ENCODE data around the gene EIF4E3. TPM values are rescaled to one million over a fixed set of nuclear protein-coding genes. Genes with fewer than 3 reads are reported as not detected.

Gene EIF4E3
- total RNA-seq, 6 donors from 2014 or later = 7.3 to 40.2 (median 21.2) TPM

DNA sequence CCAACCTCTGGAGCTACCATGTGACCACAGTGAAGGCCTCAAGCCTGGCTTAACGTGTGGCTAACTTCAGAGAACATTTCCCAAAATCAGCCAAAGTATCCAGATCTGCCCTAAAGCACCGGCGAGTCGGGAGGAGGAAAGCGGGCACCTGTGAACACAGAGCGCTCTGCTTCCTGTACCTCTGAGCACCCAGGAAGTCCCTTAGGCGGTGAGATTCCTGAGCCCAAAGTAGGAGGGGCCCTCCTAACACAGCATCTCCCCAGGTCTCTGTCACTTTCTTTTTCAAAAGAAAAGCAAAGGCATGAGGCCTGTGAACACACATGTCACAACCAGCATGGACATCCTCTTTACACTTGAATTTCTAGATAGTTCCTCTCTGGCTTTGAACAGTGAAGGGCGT lies 944 bp upstream of the EIF4E3 start:
- Histone ChIP-seq H3K4me3 (peak overlapping the region in 3 of 4 donors; percentile 61 to 83 (median 66)), H3K27ac (peak overlapping the region in 3 of 4 donors; percentile 6 to 92 (median 73)), H3K36me3 (no peaks in the 10 kb centered on the region), H3K9me3 (no peaks in the 10 kb centered on the region), H3K4me1 (peaks cover 16 to 43% (median 33%) of the 10 kb centered on the region in 4 donors), H3K27me3 (no peaks in the 10 kb centered on the region)
- ATAC-seq (ENCODE audit: low FRiP score in 2 of 2) (no peak), DNase-seq (no peak)
- TF ChIP-seq EP300 (IDR thresholded peaks at IDR 0.05) (no peak), POLR2A (IDR thresholded peaks at IDR 0.05) (no peak), POLR2AphosphoS5 (IDR thresholded peaks at IDR 0.05) (no peak)
- TF ChIP-seq, protein P1, sequence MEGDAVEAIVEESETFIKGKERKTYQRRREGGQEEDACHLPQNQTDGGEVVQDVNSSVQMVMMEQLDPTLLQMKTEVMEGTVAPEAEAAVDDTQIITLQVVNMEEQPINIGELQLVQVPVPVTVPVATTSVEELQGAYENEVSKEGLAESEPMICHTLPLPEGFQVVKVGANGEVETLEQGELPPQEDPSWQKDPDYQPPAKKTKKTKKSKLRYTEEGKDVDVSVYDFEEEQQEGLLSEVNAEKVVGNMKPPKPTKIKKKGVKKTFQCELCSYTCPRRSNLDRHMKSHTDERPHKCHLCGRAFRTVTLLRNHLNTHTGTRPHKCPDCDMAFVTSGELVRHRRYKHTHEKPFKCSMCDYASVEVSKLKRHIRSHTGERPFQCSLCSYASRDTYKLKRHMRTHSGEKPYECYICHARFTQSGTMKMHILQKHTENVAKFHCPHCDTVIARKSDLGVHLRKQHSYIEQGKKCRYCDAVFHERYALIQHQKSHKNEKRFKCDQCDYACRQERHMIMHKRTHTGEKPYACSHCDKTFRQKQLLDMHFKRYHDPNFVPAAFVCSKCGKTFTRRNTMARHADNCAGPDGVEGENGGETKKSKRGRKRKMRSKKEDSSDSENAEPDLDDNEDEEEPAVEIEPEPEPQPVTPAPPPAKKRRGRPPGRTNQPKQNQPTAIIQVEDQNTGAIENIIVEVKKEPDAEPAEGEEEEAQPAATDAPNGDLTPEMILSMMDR (IDR thresholded peaks at IDR 0.05) = no peak
- 74 to 87% methylated on average over 8 of the region's 8 CpGs for WGBS, 2 donors

DNA sequence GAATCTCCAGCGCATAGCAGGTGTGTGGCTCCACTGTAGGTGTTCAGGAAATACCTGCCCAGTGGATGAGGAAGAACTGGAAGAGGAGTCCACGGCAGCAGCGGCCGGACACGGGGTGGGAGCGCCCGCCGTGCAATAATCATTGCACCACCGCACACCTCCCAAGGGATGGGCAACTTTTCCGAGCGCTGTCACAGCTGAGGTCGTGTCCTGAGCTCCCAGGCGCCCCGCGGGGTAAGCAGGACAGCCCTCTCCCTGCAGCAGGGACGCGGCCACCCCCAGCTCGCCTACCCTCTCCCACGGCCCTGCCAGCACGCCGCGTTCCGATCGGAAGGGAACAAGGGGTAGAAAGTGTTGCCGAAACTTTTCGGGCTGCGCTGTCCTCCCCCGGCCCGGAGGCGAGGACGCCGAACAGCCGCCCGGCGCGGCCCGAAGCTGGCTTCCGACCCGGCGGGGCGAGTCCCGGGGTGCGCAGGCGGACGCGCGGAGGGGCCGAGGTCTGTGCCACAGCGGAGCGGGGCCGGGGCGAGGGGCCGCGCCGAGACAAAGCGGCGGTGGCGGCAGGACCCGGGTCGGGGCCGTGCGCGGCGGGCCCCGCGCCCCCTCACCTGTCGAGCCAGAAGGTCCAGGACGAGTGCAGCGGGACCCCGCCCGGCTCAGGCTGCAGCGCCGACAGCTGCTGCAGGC lies 475 bp downstream of the EIF4E3 start:
- H3K9me3 ChIP-seq = no peaks in the 10 kb centered on the region
- peak; percentile 51 to 91 for DNase-seq
- TF ChIP-seq, protein P1 (IDR thresholded peaks at IDR 0.05) = peak in 1 of 6 experiments; percentile 5
- TF ChIP-seq POLR2AphosphoS5 (IDR thresholded peaks at IDR 0.05) = peak; percentile 14 to 25
- peak in 1 of 4 donors; percentile 35 for TF ChIP-seq POLR2A (IDR thresholded peaks at IDR 0.05)
- no peak for TF ChIP-seq EP300 (IDR thresholded peaks at IDR 0.05)
- H3K27me3 ChIP-seq = no peaks in the 10 kb centered on the region
- H3K36me3 ChIP-seq = no peaks in the 10 kb centered on the region
- H3K4me3 ChIP-seq = peak overlapping the region; percentile 54 to 93 (median 74)
- peak; percentile 46 to 70 for ATAC-seq (ENCODE audit: low FRiP score in 2 of 2)
- peaks cover 13 to 38% (median 27%) of the 10 kb centered on the region in 4 donors for H3K4me1 ChIP-seq
- WGBS, 2 donors = 0 to 3% methylated on average over 6 to 21 of the region's 73 CpGs
- H3K27ac ChIP-seq = peak overlapping the region; percentile 79 to 91 (median 82)

DNA sequence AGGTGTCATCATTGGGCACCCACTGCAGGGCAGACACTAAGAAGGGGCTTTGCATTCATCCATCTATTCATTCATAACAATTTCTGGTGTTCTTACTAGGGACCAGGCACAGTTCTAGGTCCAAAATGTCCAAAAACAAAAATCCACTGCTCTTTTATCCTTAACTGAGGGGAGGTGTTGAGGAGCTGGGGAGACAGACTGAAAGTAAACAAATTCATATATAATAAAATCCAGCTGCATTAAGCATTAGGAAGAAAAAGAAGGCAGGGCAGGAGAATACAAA lies 1.1 kb downstream of the EIF4E3 start:
- no peaks in the 10 kb centered on the region for H3K27me3 ChIP-seq
- H3K27ac ChIP-seq = peak overlapping the region in 2 of 4 donors; percentile 83 to 91
- H3K36me3 ChIP-seq = no peaks in the 10 kb centered on the region
- peak overlapping the region; percentile 54 to 93 (median 74) for H3K4me3 ChIP-seq
- TF ChIP-seq, protein P1 (IDR thresholded peaks at IDR 0.05) = no peak
- no peak for TF ChIP-seq POLR2A (IDR thresholded peaks at IDR 0.05)
- TF ChIP-seq POLR2AphosphoS5 (IDR thresholded peaks at IDR 0.05) = no peak
- TF ChIP-seq EP300 (IDR thresholded peaks at IDR 0.05) = no peak
- H3K9me3 ChIP-seq = no peaks in the 10 kb centered on the region
- peaks cover 11 to 34% (median 23%) of the 10 kb centered on the region in 4 donors for H3K4me1 ChIP-seq
- DNase-seq = no peak
- no peak for ATAC-seq (ENCODE audit: low FRiP score in 2 of 2)

DNA sequence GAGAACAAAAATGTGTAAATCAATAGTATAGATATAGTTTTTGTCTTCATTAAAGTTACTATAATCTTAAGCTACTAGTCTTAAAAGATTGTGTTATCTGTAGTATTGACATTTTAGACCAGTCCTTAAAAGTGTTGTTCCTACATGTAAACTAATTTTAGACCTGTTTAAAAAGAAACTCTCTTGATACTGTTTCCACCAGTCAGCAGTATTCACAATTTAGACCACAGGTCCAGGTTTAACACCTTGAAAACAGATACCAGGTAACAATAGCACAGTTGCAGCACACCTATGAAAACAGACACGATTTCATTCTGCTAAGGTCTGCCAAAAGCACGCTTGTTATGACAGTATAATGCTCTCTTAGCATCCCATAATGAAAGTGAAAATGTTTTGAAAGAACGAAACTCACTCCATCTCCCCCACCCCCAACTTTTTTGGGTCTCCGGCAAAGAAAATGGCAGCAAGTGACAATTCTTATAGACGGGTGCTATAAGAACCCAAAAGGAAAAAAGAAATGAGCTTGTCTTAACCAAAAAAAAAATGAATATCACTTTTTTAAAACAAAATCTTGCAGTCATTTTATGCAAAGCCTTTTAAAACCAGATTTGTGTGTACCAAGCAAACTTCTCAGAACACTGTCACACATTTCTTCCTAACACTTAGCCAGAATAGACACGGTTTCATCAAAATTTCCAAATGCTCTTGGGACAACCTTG lies 1.6 kb downstream of the EIF4E3 start:
- TF ChIP-seq POLR2AphosphoS5 (IDR thresholded peaks at IDR 0.05) (no peak), POLR2A (IDR thresholded peaks at IDR 0.05) (no peak), EP300 (IDR thresholded peaks at IDR 0.05) (no peak)
- TF ChIP-seq, protein P1 (IDR thresholded peaks at IDR 0.05) = no peak
- H3K9me3 ChIP-seq = no peaks in the 10 kb centered on the region
- H3K4me1 ChIP-seq = peaks cover 11 to 34% (median 25%) of the 10 kb centered on the region in 4 donors
- peak overlapping the region in 2 of 4 donors; percentile 83 to 91 for H3K27ac ChIP-seq
- H3K27me3 ChIP-seq = no peaks in the 10 kb centered on the region
- H3K4me3 ChIP-seq = peak overlapping the region in 3 of 4 donors; percentile 66 to 93 (median 83)
- ATAC-seq (ENCODE audit: low FRiP score in 2 of 2) = no peak
- WGBS, 2 donors = 18 to 24% methylated on average over 6 of the region's 6 CpGs
- no peaks in the 10 kb centered on the region for H3K36me3 ChIP-seq
- no peak for DNase-seq

All from upper lobe of left lung (tissue), 6 donors.